ENCODE data around the gene PAPPA2. TPM values are rescaled to one million over a fixed set of nuclear protein-coding genes. Genes with fewer than 3 reads are reported as not detected.

The PAPPA2 gene
- total RNA-seq, 6 donors from 2014 or later: under 0.01 to 2.4 (median 0.45) TPM

DNA sequence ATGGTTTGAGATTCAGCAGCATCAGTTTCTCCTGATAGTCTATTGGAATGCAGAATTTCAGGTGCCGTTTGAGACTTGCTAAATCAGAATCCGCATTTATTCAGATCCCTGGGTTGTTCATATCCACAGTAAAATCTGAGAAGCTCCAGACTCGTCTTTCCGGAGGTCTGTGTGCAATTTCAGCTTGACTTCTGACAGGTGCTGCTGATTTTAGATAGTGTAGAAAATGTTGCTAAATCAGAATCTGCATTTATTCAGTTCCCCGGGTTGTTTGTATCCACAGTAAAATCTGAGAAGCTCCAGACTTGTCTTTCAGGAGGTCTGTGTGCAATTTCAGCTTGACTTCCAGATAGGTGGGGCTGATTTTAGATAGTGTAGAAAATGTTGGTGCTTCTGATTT, 113.7 kb downstream of the PAPPA2 start:
- Histone ChIP-seq H3K4me3 (no peak overlapping the region), H3K27me3 (no peaks in the 10 kb centered on the region), H3K36me3 (no peaks in the 10 kb centered on the region), H3K4me1 (no peaks in the 10 kb centered on the region), H3K9me3 (no peaks in the 10 kb centered on the region), H3K27ac (no peak overlapping the region)
- TF ChIP-seq POLR2A (IDR thresholded peaks at IDR 0.05) (no peak), EP300 (IDR thresholded peaks at IDR 0.05) (no peak), POLR2AphosphoS5 (IDR thresholded peaks at IDR 0.05) (no peak)
- TF ChIP-seq, protein P1, sequence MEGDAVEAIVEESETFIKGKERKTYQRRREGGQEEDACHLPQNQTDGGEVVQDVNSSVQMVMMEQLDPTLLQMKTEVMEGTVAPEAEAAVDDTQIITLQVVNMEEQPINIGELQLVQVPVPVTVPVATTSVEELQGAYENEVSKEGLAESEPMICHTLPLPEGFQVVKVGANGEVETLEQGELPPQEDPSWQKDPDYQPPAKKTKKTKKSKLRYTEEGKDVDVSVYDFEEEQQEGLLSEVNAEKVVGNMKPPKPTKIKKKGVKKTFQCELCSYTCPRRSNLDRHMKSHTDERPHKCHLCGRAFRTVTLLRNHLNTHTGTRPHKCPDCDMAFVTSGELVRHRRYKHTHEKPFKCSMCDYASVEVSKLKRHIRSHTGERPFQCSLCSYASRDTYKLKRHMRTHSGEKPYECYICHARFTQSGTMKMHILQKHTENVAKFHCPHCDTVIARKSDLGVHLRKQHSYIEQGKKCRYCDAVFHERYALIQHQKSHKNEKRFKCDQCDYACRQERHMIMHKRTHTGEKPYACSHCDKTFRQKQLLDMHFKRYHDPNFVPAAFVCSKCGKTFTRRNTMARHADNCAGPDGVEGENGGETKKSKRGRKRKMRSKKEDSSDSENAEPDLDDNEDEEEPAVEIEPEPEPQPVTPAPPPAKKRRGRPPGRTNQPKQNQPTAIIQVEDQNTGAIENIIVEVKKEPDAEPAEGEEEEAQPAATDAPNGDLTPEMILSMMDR (IDR thresholded peaks at IDR 0.05): no peak
- 80 to 86% methylated on average over 4 to 5 of the region's 5 CpGs for WGBS, 2 donors
- ATAC-seq (ENCODE audit: low FRiP score in 2 of 2) (no peak), DNase-seq (no peak)

DNA sequence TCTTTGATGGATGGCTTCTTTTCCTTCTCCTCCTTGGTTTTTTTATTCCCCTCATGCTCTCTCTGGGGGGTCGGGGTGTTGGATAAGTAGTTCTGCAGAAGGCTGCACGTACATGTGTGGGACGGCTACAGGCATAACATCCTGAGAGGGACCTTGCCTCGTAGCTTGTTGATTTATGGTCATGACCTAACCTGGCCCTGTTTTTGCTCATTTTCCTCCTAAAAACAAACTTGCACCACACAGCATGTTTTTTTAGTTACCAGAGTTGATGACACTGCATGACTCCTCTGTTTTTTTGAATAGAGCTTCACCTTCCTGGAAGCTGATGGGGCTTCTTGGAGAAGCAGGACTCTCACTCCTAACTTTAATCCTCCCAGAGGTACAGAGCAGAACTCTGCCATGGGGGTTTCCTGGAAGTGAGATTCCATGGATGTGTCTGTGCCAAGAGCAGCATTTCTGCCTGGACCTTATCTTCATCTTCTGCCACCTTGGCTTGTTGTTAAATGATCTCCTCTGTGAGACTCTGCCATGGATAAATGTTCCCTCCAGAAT, 114.7 kb downstream of the PAPPA2 start:
- H3K9me3 ChIP-seq: no peaks in the 10 kb centered on the region
- TF ChIP-seq POLR2AphosphoS5 (IDR thresholded peaks at IDR 0.05) (no peak), POLR2A (IDR thresholded peaks at IDR 0.05) (no peak), EP300 (IDR thresholded peaks at IDR 0.05) (no peak)
- TF ChIP-seq, protein P1 (IDR thresholded peaks at IDR 0.05): no peak
- 37 to 47% methylated on average over 4 of the region's 4 CpGs for WGBS, 2 donors
- H3K4me1 ChIP-seq: no peaks in the 10 kb centered on the region
- ATAC-seq (ENCODE audit: low FRiP score in 2 of 2) (no peak), DNase-seq (no peak)
- no peaks in the 10 kb centered on the region for H3K27me3 ChIP-seq
- H3K4me3 ChIP-seq: no peak overlapping the region
- no peak overlapping the region for H3K27ac ChIP-seq
- H3K36me3 ChIP-seq: no peaks in the 10 kb centered on the region

DNA sequence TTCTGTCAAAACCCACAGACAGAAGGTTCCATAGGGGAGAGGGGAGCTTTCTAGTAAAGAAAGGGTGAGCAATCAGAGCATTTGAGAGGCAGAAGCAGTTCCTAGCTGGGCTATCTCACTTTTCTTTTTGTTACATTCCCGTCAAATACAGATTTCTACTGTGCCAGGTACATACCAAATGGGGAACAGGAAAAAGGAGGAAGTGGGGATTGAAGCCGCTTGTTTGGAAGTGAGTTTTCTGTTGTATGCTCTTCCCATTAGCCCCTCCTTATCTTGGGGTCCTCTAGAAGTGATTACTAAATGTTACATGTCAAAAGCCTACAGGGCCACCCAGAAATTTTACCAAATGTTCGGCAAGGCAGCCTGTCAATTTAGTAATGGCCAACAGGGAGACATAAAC, 116.1 kb downstream of the PAPPA2 start:
- WGBS, 2 donors: 68 to 71% methylated on average over 3 of the region's 3 CpGs
- H3K36me3 ChIP-seq: no peaks in the 10 kb centered on the region

DNA sequence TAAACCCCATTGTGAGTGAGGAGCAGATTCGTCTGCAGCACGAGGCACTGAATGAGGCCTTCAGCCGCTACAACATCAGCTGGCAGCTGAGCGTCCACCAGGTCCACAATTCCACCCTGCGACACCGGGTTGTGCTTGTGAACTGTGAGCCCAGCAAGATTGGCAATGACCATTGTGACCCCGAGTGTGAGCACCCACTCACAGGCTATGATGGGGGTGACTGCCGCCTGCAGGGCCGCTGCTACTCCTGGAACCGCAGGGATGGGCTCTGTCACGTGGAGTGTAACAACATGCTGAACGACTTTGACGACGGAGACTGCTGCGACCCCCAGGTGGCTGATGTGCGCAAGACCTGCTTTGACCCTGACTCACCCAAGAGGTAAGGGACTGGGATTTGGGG, 132.2 kb downstream of the PAPPA2 start:
- H3K4me1 ChIP-seq: no peaks in the 10 kb centered on the region
- TF ChIP-seq POLR2AphosphoS5 (IDR thresholded peaks at IDR 0.05) (no peak), POLR2A (IDR thresholded peaks at IDR 0.05) (no peak), EP300 (IDR thresholded peaks at IDR 0.05) (no peak)
- TF ChIP-seq, protein P1 (IDR thresholded peaks at IDR 0.05): no peak
- no peaks in the 10 kb centered on the region for H3K9me3 ChIP-seq
- no peaks in the 10 kb centered on the region for H3K36me3 ChIP-seq
- DNase-seq: peak in 1 of 2 donors; percentile 57
- no peak for ATAC-seq (ENCODE audit: low FRiP score in 2 of 2)
- H3K27me3 ChIP-seq: no peaks in the 10 kb centered on the region
- H3K4me3 ChIP-seq: no peak overlapping the region
- H3K27ac ChIP-seq: no peak overlapping the region
- 88% methylated on average over 8 to 12 of the region's 16 CpGs for WGBS, 2 donors

More for the DNA sequence above, 116.1 kb downstream of the PAPPA2 start:
- H3K4me3 ChIP-seq: no peak overlapping the region
- no peak for DNase-seq
- H3K27ac ChIP-seq: no peak overlapping the region
- no peaks in the 10 kb centered on the region for H3K4me1 ChIP-seq
- H3K9me3 ChIP-seq: no peaks in the 10 kb centered on the region
- ATAC-seq (ENCODE audit: low FRiP score in 2 of 2): no peak
- no peaks in the 10 kb centered on the region for H3K27me3 ChIP-seq
- TF ChIP-seq POLR2AphosphoS5 (IDR thresholded peaks at IDR 0.05) (no peak), EP300 (IDR thresholded peaks at IDR 0.05) (no peak), POLR2A (IDR thresholded peaks at IDR 0.05) (no peak)
- TF ChIP-seq, protein P1 (IDR thresholded peaks at IDR 0.05): no peak

DNA sequence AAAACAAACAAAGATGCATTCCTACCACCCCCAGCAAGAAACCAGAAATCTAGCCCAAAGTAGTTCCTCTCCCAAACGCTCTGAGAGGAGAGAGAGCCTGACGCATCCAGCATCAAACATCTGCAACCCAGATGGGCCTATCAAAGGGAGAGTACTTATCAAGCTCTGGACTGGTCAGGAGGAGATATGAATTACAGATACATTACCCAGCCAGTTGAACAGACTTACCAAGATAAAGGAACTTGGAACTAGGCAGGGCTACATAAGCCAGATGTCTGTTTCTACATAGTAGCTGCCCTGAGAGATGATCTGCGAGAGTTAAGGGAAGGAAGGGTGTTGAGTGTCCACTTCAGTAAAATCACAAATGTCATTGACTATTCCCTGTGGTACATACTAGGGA, 138.4 kb downstream of the PAPPA2 start:
- Histone ChIP-seq H3K4me1 (no peaks in the 10 kb centered on the region), H3K4me3 (no peak overlapping the region), H3K27me3 (no peaks in the 10 kb centered on the region), H3K27ac (no peak overlapping the region), H3K36me3 (no peaks in the 10 kb centered on the region), H3K9me3 (no peaks in the 10 kb centered on the region)
- DNase-seq (no peak), ATAC-seq (ENCODE audit: low FRiP score in 2 of 2) (peak in 1 of 2 donors; percentile 61)
- 76 to 82% methylated on average over 3 of the region's 3 CpGs for WGBS, 2 donors
- TF ChIP-seq, protein P1 (IDR thresholded peaks at IDR 0.05): no peak
- no peak for TF ChIP-seq EP300 (IDR thresholded peaks at IDR 0.05)
- TF ChIP-seq POLR2A (IDR thresholded peaks at IDR 0.05): no peak
- TF ChIP-seq POLR2AphosphoS5 (IDR thresholded peaks at IDR 0.05): no peak
